GM18507 (cell line): ENCODE measurements around the gene ZNF618.
"Not testable (repeated sequence)": the region's sequence is repeated elsewhere in the genome, so short reads cannot be mapped to it uniquely, and the experiment has no call there.

Experiments
- DNase-seq: peaks from one replicate; pipeline ENCODE4 v3.0.0; 2011; ENCODE audit warnings: low read depth; ENCODE audit not compliant: insufficient read length; ENCODE audit errors: extremely low spot score
- FAIRE-seq: peaks from 2 replicates; lab custom pipeline; 2011; peaks lifted over from hg19 to GRCh38; lab: Jason Lieb, UNC

The ZNF618 gene

GRCh38 chr9:114043660-114044059 is 167.6 kb downstream of the ZNF618 start:
- DNase-seq, FAIRE-seq: not testable (repeated sequence)

GRCh38 chr9:114046237-114046755 is 170.2 kb downstream of the ZNF618 start:
- FAIRE-seq (no peak), DNase-seq (no peak)

DNA sequence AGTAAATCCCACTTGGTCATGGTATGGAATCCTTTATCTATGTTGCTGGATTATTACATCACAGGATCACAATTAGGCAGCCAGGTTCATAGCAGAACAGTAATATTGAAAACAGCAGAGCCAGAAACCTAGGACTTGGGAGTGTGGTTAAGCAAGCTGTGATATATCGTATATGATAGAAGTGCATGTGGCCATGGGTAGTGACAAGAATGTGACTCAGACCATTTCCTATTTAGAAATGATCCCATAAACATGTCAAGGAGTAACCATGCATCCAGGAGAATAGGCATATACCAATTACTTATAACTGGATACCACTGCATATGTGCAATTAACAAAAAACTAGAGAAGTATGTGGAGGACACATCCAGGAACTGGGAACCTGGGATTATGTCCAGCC is 170.8 kb downstream of the ZNF618 start:
- DNase-seq, result no peak
- no peak for FAIRE-seq

DNA sequence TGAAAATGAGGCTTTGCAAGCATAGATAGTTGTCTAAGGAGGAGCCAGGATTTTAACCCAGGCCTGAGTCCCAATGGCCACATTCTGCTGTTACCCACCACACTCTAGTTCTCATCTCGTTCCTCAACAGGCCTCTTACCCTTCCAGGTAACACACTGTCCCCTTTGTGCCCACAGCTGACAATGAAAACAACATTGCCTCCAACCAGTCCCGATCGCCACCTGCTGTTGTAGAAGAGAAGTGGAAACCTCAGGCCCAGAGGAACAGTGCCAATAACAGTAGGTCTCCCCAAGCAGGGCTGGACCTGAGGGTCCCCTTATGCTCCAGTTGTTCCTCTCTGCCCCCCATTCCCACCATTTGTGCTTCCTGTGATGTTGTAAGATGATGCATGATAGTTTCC is 171.6 kb downstream of the ZNF618 start:
- no peak for FAIRE-seq
- no peak for DNase-seq

DNA sequence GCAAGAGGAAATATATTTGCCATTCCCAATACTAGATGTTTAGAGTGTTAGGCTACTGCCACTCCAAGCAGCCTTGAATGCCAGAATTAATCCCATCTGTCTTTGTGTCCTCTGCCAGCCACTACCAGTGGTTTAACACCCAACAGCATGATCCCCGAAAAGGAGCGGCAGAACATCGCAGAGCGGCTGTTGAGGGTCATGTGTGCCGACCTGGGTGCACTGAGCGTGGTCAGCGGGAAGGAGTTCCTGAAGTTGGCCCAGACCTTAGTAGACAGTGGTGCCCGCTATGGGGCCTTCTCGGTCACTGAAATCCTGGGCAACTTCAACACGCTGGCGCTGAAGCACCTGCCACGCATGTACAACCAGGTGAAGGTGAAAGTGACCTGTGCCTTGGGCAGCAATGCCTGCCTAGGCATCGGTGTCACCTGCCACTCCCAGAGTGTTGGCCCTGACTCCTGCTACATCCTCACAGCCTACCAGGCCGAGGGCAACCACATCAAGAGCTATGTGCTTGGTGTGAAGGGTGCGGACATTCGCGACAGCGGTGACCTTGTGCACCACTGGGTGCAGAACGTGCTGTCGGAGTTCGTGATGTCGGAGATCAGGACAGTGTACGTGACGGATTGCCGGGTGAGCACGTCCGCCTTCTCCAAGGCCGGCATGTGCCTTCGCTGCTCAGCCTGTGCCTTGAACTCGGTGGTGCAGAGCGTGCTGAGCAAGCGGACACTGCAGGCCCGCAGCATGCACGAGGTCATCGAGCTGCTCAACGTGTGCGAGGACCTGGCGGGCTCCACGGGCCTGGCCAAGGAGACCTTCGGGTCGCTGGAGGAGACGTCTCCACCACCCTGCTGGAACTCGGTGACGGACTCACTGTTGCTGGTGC is 172.7 kb downstream of the ZNF618 start:
- FAIRE-seq (no peak), DNase-seq (no peak)

DNA sequence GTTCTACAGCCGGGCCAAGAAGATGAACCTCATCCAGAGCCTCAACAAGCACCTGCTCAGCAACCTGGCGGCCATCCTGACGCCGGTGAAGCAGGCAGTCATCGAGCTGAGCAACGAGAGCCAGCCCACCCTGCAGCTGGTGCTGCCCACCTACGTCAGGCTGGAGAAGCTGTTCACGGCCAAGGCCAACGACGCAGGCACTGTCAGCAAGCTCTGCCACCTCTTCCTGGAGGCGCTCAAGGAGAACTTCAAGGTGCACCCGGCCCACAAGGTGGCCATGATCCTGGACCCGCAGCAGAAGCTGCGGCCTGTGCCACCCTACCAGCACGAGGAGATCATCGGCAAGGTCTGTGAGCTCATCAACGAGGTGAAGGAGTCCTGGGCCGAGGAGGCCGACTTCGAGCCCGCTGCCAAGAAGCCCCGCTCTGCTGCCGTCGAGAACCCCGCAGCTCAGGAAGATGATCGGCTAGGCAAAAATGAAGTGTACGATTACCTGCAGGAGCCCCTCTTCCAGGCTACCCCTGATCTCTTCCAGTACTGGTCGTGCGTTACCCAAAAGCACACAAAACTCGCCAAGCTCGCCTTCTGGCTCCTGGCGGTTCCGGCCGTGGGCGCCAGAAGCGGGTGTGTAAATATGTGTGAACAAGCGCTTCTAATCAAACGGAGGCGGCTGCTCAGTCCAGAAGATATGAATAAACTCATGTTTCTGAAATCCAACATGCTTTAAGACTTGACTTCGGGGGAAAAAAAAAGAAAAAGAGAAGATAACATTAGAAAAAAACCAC is 173.5 kb downstream of the ZNF618 start:
- no peak for FAIRE-seq
- DNase-seq, result no peak

- FAIRE-seq, result no peak
- DNase-seq, result no peak
Observed at GRCh38 chr9:114050226-114050568, 174.1 kb downstream of the ZNF618 start.

- DNase-seq (no peak), FAIRE-seq (no peak)
Observed at GRCh38 chr9:114050646-114051045, 174.5 kb downstream of the ZNF618 start.

- FAIRE-seq, result no peak
- DNase-seq, result no peak
Observed at GRCh38 chr9:114051281-114051680, 175.2 kb downstream of the ZNF618 start.

DNA sequence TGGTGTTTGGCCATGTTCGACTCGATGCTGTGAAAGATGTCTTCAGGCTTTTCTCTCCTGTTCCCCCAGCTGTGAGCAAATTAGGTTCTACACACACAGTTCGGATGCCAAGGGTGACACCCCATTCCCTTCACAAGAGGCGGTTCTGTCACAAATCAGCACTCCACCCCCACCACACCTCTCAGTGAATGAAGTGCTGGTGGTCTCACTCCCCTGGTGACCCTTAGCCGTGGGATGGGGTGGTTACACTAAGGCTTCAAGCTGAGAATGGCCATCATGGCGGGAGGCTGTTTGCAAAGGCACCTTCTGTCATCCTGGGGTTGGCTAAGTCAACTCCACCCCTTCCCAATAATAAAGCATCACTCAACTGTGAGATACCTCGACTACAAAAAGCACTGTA is 175.6 kb downstream of the ZNF618 start:
- FAIRE-seq (no peak), DNase-seq (no peak)

GRCh38 chr9:114053246-114054005 is 177.3 kb downstream of the ZNF618 start:
- no peak for DNase-seq
- FAIRE-seq, result no peak

DNA sequence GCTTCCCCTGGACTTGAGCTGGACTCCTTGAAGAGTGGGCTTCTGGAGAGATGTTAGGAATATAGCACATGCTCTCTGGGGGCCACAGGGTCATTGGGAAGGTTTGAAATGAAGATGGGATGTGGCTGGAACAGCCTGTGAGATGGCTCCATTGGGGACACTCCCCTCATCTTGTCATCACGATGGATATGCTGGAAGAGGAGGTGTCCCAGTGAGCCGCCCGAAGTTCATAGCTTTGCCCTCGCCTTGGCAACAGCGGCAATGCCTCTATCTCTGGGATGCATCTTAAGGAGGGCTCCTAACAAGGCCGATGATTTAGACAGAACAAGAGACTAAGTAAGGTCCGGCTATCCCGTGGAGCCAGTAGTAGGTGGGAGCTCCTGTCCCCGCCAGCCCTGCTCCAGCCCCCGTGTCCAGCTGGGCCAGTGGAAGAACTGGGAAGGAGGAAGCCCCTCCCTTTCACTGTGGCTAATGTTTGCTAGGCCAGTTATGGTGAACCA is 178.1 kb downstream of the ZNF618 start:
- FAIRE-seq, result no peak
- DNase-seq, result no peak

GRCh38 chr9:114055061-114055460 is 179.0 kb downstream of the ZNF618 start:
- no peak for FAIRE-seq
- no peak for DNase-seq

- no peak for DNase-seq
- no peak for FAIRE-seq
Observed at GRCh38 chr9:114055894-114056293, 179.8 kb downstream of the ZNF618 start.

- no peak for DNase-seq
- FAIRE-seq, result no peak
Observed at GRCh38 chr9:114056527-114056926, 180.4 kb downstream of the ZNF618 start.

GRCh38 chr9:114057161-114057885 is 181.2 kb downstream of the ZNF618 start:
- DNase-seq (no peak), FAIRE-seq (no peak)

GRCh38 chr9:114058688-114059046 is 182.6 kb downstream of the ZNF618 start:
- no peak for DNase-seq
- FAIRE-seq, result no peak

DNA sequence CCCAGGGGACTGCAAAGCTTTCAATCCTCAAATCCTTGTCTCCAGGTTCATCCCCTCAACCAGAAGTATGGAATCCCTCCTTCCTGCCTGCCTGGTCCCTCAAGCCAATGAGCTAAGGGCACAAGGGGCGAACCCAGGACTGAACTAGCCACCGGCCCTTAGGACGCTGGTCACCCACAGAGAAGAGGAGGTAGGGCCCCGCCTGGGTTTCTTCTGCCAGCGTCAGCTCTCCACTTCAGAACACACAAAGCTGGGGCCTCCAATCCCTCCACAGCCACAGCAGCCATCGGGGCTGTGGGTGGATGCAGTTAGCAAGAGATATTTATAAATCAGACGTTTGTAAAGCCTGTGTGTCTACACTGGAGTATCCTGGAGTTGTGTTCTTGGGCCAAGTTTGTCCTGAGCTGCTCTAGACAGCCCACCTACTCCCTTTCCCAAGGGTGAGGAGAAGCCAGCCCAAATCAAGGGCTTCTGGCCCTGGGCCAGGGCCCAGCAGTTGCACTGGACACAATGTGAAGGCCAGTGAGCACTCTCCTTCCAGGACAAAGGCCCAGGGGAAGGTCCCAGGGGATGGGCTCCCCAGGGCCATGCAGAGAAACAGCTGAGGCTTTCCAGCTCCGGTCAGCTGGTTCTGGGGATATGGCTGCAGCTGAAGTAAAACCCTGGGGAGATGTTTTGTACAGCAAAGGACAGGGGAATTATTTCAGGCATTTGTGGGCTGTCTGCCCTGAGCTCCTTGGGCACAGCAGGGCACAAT is 183.1 kb downstream of the ZNF618 start:
- FAIRE-seq (no peak), DNase-seq (no peak)

GRCh38 chr9:114060070-114060469 is 184.0 kb downstream of the ZNF618 start:
- no peak for DNase-seq
- no peak for FAIRE-seq
